ENCODE results near the gene NME7.
"Not testable (repeated sequence)": the region's sequence is repeated elsewhere in the genome, so short reads cannot be mapped to it uniquely, and the experiment has no call there.

Gene NME7

GRCh38 chr1:169300854-169301253 lies 66.7 kb downstream of the NME7 start:
- no peak for DNase-seq

- DNase-seq, result no peak
These were observed 69.2 kb downstream of the NME7 start for GRCh38 chr1:169298441-169298840.

- DNase-seq, result no peak
These were observed 71.8 kb downstream of the NME7 start for GRCh38 chr1:169295846-169296245.

GRCh38 chr1:169295425-169295824 lies 72.2 kb downstream of the NME7 start:
- DNase-seq, result no peak

GRCh38 chr1:169289016-169289415 lies 78.6 kb downstream of the NME7 start:
- DNase-seq, result no peak

- no peak for DNase-seq
These were observed 79.6 kb downstream of the NME7 start for GRCh38 chr1:169288011-169288414.

- DNase-seq, result no peak
These were observed 80.3 kb downstream of the NME7 start for GRCh38 chr1:169287280-169287679.

- DNase-seq, result not testable (repeated sequence)
These were observed 86.0 kb downstream of the NME7 start for GRCh38 chr1:169281562-169281961.

- DNase-seq, result peak; percentile 54 to 85 (median 60)
These were observed 96.5 kb downstream of the NME7 start for GRCh38 chr1:169271098-169271497.

- no peak for DNase-seq
These were observed 101.5 kb downstream of the NME7 start for GRCh38 chr1:169266133-169266532.

- DNase-seq, result no peak
These were observed 104.5 kb downstream of the NME7 start for GRCh38 chr1:169263059-169263458.

GRCh38 chr1:169261884-169262283 lies 105.7 kb downstream of the NME7 start:
- no peak for DNase-seq

- peak; percentile 5 to 70 (median 42) for DNase-seq
These were observed 107.0 kb downstream of the NME7 start for GRCh38 chr1:169260478-169261151.

GRCh38 chr1:169259816-169260215 lies 107.8 kb downstream of the NME7 start:
- DNase-seq, result peak; percentile 14 to 72 (median 60)

- no peak for DNase-seq
These were observed 116.8 kb downstream of the NME7 start for GRCh38 chr1:169250795-169251194.

- DNase-seq, result no peak
These were observed 117.6 kb downstream of the NME7 start for GRCh38 chr1:169250022-169250421.

GRCh38 chr1:169249611-169250010 lies 118.0 kb downstream of the NME7 start:
- DNase-seq, result no peak

- DNase-seq, result no peak
These were observed 121.9 kb downstream of the NME7 start for GRCh38 chr1:169245706-169246105.

GRCh38 chr1:169240449-169241232 lies 127.0 kb downstream of the NME7 start:
- DNase-seq, result no peak

GRCh38 chr1:169236880-169237279 lies 130.7 kb downstream of the NME7 start:
- DNase-seq, result no peak

GRCh38 chr1:169236143-169236542 lies 131.5 kb downstream of the NME7 start:
- DNase-seq, result no peak

GRCh38 chr1:169235568-169235967 lies 132.0 kb downstream of the NME7 start:
- DNase-seq, result no peak

GRCh38 chr1:169234780-169235179 lies 132.8 kb downstream of the NME7 start:
- DNase-seq, result no peak

- peak; percentile 14 to 22 (median 19) for DNase-seq
These were observed 150.0 kb downstream of the NME7 start for GRCh38 chr1:169217636-169218035.

Data from suppressor macrophage treated with lipopolysaccharide for 1 hour (primary cell).